Panc1 (cell line): ENCODE results near the gene ARHGAP12. TPM values are rescaled to one million over a fixed set of nuclear protein-coding genes. Genes with fewer than 3 reads are reported as not detected.
A peak's percentile ranks its signal among the peaks of the same experiment; 100 is the strongest.

Source experiments
- ATAC-seq: fragments of 200-7000 bp; cut with Tn5 transposase; 2 replicates; pipeline ENCODE4 v1.9.1; 2020; ENCODE audit warnings: mild to moderate bottlenecking, moderate library complexity
- BruUV-seq: library from RNA; stranded (reverse); fragments of 400-500 nt; replicated peaks from 2 replicates; lab custom pipeline; 2021; lab: Mats Ljungman, UMichigan
- CTCF ChIA-PET: fragments of 300-600 bp; sonication (Branson Sonifier 250); formaldehyde crosslinking; loops from one replicate; lab custom pipeline; 2022; ENCODE audit warnings: antibody characterized with exemption; lab: Charles Lee
- POLR2A ChIA-PET: fragments of 300-600 bp; sonication (Branson Sonifier 250); formaldehyde crosslinking; loops from one replicate; lab custom pipeline; 2022; ENCODE audit warnings: antibody characterized with exemption; lab: Charles Lee
- DNase-seq: peaks from one replicate; pipeline ENCODE4 v3.0.0-alpha.2; 2010; ENCODE audit warnings: low read depth, low spot score
- H3K27ac ChIP-seq: 2 replicates; pipeline ENCODE4 v1.5.1; 2011; ENCODE audit warnings: mild to moderate bottlenecking, low read length, inconsistent platforms
- H3K27me3 ChIP-seq: fragments of 200-500 bp; sonication (Bioruptor generic); 2 replicates; pipeline ENCODE4 v1.6.0; 2014; ENCODE audit warnings: low read length, inconsistent platforms; ENCODE audit not compliant: control insufficient read depth, insufficient read depth
- H3K36me3 ChIP-seq: fragments of 200-500 bp; sonication (Bioruptor generic); 2 replicates; pipeline ENCODE4 v1.5.1; 2014; ENCODE audit warnings: inconsistent platforms, mild to moderate bottlenecking, low read length, moderate library complexity; ENCODE audit not compliant: control insufficient read depth, insufficient read depth
- H3K4me1 ChIP-seq: 2 replicates; pipeline ENCODE4 v1.5.1; 2011; ENCODE audit warnings: inconsistent platforms, mild to moderate bottlenecking, low read length, moderate library complexity; ENCODE audit not compliant: control insufficient read depth, insufficient read depth
- H3K4me3 ChIP-seq, 2 experiments: 2 replicates each; pipeline ENCODE4 v1.5.1; 2011 to 2012; ENCODE audit warnings: low read depth in 2 of 2, low read length in 2 of 2, mild to moderate bottlenecking in 2 of 2, inconsistent platforms in 1 of 2, moderate library complexity in 1 of 2
- H3K9me3 ChIP-seq: fragments of 200-500 bp; sonication (Bioruptor generic); 2 replicates; pipeline ENCODE4 v1.5.1; 2014; ENCODE audit warnings: low read depth, mild to moderate bottlenecking, inconsistent platforms, low read length, moderate library complexity; ENCODE audit not compliant: control insufficient read depth, insufficient read depth
- POLR2AphosphoS5 ChIP-seq: IDR thresholded peaks from 2 replicates; pipeline ENCODE4 v1.6.1; 2012; ENCODE audit warnings: mild to moderate bottlenecking, low read depth, low read length, moderate library complexity
- TCF7L2 ChIP-seq: IDR thresholded peaks from 2 replicates; pipeline ENCODE4 v1.6.1; 2011; ENCODE audit warnings: mild to moderate bottlenecking, low read depth, low read length, inconsistent platforms
- in situ Hi-C: cut with HindIII; loops from 2 replicates; pipeline ENCODE4 v1.10.0; 2016; ENCODE audit warnings: low sequenced_read_pairs, low pct_unique_long_range_greater_than_20kb
- intact Hi-C: fragments of 100-400 bp; cut with micrococcal nuclease; formaldehyde crosslinking; loops from one replicate; pipeline ENCODE4 v1.10.0; 2022; ENCODE audit not compliant: unreplicated experiment
- total RNA-seq: library from RNA; stranded (reverse); gene quantifications from one replicate; pipeline ENCODE4 v1.2.1, GENCODE V29; 2021; ENCODE audit not compliant: unreplicated experiment
- TF ChIP-seq, protein P1 (sequence below): fragments of 450-650 bp; IDR thresholded peaks from 2 replicates; pipeline ENCODE4 v1.5.1; 2017; ENCODE audit warnings: mild to moderate bottlenecking
- TF ChIP-seq, protein P2 (sequence below), 2 experiments: IDR thresholded peaks; 2 replicates each; pipeline ENCODE4 v1.6.1; 2011 to 2012; ENCODE audit warnings: low read depth in 2 of 2, control low read depth in 1 of 2, low read length in 1 of 2, mild to moderate bottlenecking in 1 of 2, moderate library complexity in 1 of 2; ENCODE audit not compliant: insufficient read depth in 1 of 2

Gene ARHGAP12
- total RNA-seq, 1 experiment from 2014 or later, result 22.9 TPM

DNA sequence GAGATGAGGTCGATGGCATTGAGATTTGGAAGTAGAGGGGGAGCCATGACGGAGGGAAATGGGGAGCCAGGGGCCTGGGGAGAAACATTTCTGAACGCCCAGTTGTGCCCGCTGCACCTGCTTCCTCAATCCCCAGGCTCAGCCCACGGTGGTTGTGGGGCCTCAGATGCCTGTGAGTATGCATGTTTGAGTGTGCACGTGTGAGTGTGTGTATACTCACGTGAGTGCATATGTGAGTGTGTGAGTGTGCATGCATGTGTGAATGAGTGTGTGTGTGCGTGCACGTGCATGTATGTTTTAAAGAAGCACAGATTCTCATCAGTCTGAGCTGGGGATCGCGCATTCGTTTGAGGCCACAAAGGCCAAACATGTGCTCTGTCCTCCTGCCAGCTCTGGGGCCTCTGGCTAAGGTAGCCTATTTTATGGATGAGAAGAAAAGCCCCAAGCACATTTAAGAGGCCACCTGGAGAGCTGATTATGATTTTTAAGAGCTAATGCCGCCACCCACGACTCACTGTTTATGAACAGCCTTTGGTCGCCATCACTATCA, 154.8 kb downstream of the ARHGAP12 start:
- no TSS peak for BruUV-seq
- in situ Hi-C loops, result no loop called here
- peak; percentile 82 for TF ChIP-seq TCF7L2
- TF ChIP-seq, protein P1, sequence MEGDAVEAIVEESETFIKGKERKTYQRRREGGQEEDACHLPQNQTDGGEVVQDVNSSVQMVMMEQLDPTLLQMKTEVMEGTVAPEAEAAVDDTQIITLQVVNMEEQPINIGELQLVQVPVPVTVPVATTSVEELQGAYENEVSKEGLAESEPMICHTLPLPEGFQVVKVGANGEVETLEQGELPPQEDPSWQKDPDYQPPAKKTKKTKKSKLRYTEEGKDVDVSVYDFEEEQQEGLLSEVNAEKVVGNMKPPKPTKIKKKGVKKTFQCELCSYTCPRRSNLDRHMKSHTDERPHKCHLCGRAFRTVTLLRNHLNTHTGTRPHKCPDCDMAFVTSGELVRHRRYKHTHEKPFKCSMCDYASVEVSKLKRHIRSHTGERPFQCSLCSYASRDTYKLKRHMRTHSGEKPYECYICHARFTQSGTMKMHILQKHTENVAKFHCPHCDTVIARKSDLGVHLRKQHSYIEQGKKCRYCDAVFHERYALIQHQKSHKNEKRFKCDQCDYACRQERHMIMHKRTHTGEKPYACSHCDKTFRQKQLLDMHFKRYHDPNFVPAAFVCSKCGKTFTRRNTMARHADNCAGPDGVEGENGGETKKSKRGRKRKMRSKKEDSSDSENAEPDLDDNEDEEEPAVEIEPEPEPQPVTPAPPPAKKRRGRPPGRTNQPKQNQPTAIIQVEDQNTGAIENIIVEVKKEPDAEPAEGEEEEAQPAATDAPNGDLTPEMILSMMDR, result no peak
- peak; percentile 9; the same call in 1 of the 2 replicates for ATAC-seq
- no peak overlapping the region for H3K27ac ChIP-seq
- no peaks in the 10 kb centered on the region for H3K36me3 ChIP-seq
- CTCF ChIA-PET, result interaction anchor here (0.6 kb wide), 1 partner anchor 893 kb away, joined by 3 read pairs; no protein-coding TSS in a partner anchor
- H3K27me3 ChIP-seq, result no peaks in the 10 kb centered on the region
- no peaks in the 10 kb centered on the region for H3K9me3 ChIP-seq
- no peak overlapping the region for H3K4me3 ChIP-seq
- POLR2A ChIA-PET, result no interaction called here
- intact Hi-C loops, result no loop called here
- H3K4me1 ChIP-seq, result peaks cover 5% of the 10 kb centered on the region; the same call in 1 of the 2 replicates
- no peak for DNase-seq

DNA sequence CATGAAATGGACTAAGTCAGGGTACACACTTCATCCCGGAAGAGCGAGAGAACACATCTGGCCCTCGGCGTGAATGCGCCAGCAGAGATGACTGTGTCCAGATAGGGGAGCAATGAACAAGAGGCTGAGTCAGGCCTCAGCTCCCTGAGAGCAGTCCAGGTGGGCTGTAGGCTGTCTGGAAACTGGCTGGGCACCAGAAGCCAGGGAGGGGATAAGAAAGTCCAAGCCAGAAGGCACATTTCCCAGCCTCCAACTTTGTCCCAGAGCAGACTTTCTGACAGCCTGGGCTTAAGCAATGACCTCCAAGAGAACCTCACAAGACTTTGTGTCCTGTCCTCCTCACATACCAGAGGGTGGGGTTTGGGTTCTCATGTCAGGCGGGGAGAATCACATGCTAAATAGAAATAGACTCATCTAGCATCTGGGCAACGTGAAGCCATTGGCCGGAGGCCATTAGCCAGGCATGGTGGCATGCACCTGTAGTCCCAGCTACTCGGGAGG, 157.2 kb downstream of the ARHGAP12 start:
- ChIA-PET CTCF (no interaction called here), POLR2A (no interaction called here)
- Histone ChIP-seq H3K4me1 (peaks cover 5% of the 10 kb centered on the region; the same call in 1 of the 2 replicates), H3K4me3 (no peak overlapping the region), H3K27me3 (no peaks in the 10 kb centered on the region), H3K9me3 (no peaks in the 10 kb centered on the region), H3K27ac (no peak overlapping the region), H3K36me3 (no peaks in the 10 kb centered on the region)
- no peak for ATAC-seq
- BruUV-seq, result no TSS peak
- DNase-seq, result no peak
- intact Hi-C loops (no loop called here), in situ Hi-C loops (no loop called here)
- TF ChIP-seq TCF7L2, result no peak
- no peak for TF ChIP-seq POLR2AphosphoS5
- TF ChIP-seq, protein P2, sequence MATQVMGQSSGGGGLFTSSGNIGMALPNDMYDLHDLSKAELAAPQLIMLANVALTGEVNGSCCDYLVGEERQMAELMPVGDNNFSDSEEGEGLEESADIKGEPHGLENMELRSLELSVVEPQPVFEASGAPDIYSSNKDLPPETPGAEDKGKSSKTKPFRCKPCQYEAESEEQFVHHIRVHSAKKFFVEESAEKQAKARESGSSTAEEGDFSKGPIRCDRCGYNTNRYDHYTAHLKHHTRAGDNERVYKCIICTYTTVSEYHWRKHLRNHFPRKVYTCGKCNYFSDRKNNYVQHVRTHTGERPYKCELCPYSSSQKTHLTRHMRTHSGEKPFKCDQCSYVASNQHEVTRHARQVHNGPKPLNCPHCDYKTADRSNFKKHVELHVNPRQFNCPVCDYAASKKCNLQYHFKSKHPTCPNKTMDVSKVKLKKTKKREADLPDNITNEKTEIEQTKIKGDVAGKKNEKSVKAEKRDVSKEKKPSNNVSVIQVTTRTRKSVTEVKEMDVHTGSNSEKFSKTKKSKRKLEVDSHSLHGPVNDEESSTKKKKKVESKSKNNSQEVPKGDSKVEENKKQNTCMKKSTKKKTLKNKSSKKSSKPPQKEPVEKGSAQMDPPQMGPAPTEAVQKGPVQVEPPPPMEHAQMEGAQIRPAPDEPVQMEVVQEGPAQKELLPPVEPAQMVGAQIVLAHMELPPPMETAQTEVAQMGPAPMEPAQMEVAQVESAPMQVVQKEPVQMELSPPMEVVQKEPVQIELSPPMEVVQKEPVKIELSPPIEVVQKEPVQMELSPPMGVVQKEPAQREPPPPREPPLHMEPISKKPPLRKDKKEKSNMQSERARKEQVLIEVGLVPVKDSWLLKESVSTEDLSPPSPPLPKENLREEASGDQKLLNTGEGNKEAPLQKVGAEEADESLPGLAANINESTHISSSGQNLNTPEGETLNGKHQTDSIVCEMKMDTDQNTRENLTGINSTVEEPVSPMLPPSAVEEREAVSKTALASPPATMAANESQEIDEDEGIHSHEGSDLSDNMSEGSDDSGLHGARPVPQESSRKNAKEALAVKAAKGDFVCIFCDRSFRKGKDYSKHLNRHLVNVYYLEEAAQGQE (IDR thresholded peaks at IDR 0.05; ENCODE audit: insufficient read depth in 1 of 2, low read depth in 2 of 2, low read length in 1 of 2), result no peak
- TF ChIP-seq, protein P1, result no peak
